H1 (cell line): ENCODE results near the gene APBA2.

Experiments
- EZH2 ChIP-seq: fragments of 200-600 bp; sonication (generic); IDR thresholded peaks from 2 replicates; pipeline ENCODE4 v1.7.1; 2012; ENCODE audit warnings: low read depth, mild to moderate bottlenecking, moderate library complexity, low read length, inconsistent platforms; ENCODE audit not compliant: severe bottlenecking
- GABPA ChIP-seq: IDR thresholded peaks from 2 replicates; pipeline ENCODE4 v1.6.1; 2011; ENCODE audit warnings: mild to moderate bottlenecking, low read length, moderate library complexity, borderline replicate concordance; ENCODE audit not compliant: insufficient read depth
- POLR2AphosphoS5 ChIP-seq: IDR thresholded peaks from 2 replicates; pipeline ENCODE4 v1.6.1; 2011; ENCODE audit warnings: low read depth, low read length
- SIN3A ChIP-seq, 2 experiments: IDR thresholded peaks in 1 of 2; conservative IDR thresholded peaks in 1 of 2; 2 replicates each; pipeline ENCODE4 v1.6.1; 2011 to 2012; ENCODE audit warnings: low read length in 2 of 2, improper control_type of control experiment in 1 of 2, low read depth in 1 of 2, mild to moderate bottlenecking in 1 of 2
- SP1 ChIP-seq: IDR thresholded peaks from 2 replicates; pipeline ENCODE4 v1.6.1; 2011; ENCODE audit warnings: low read depth, low read length
- TF ChIP-seq, protein P1 (sequence below), 3 experiments: IDR thresholded peaks; 1 replicate in 2 of 3; 2 replicates in 1 of 3; pipeline versions ENCODE4 v1.5.1 to v1.6.1; 2011; ENCODE audit warnings: low read length in 3 of 3, mild to moderate bottlenecking in 3 of 3, inconsistent platforms in 2 of 3, low read depth in 1 of 3, moderate library complexity in 1 of 3; ENCODE audit not compliant: insufficient read depth in 1 of 3; ENCODE audit errors: control extremely low read depth in 1 of 3
- TF ChIP-seq, protein P2 (sequence below): IDR thresholded peaks from 2 replicates; pipeline ENCODE4 v1.6.1; 2012; ENCODE audit warnings: low read length, inconsistent platforms

DNA sequence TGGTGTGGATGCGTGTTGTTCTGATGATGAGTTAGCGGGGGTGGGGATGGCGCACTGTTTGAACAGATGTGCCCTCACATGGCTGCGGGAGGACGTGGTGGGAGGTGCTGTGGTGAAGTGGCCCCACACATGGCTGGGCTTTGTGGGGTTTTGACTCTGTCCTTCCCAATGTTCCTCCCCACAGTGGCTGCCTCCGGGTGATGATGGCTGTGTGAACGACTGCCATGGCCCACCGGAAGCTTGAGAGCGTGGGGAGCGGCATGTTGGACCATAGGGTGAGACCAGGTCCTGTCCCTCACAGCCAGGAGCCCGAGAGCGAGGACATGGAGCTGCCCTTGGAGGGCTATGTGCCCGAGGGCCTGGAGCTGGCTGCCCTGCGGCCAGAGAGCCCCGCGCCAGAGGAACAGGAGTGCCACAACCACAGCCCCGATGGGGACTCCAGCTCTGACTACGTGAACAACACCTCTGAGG is 167.9 kb downstream of the APBA2 start:
- TF ChIP-seq, protein P1, sequence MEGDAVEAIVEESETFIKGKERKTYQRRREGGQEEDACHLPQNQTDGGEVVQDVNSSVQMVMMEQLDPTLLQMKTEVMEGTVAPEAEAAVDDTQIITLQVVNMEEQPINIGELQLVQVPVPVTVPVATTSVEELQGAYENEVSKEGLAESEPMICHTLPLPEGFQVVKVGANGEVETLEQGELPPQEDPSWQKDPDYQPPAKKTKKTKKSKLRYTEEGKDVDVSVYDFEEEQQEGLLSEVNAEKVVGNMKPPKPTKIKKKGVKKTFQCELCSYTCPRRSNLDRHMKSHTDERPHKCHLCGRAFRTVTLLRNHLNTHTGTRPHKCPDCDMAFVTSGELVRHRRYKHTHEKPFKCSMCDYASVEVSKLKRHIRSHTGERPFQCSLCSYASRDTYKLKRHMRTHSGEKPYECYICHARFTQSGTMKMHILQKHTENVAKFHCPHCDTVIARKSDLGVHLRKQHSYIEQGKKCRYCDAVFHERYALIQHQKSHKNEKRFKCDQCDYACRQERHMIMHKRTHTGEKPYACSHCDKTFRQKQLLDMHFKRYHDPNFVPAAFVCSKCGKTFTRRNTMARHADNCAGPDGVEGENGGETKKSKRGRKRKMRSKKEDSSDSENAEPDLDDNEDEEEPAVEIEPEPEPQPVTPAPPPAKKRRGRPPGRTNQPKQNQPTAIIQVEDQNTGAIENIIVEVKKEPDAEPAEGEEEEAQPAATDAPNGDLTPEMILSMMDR (IDR thresholded peaks at IDR 0.05; ENCODE audit: control extremely low read depth in 1 of 3, insufficient read depth in 1 of 3, low read depth in 1 of 3, low read length in 3 of 3), result no peak
- TF ChIP-seq SP1 (no peak), EZH2 (no peak), SIN3A (conservative IDR thresholded peaks at IDR 0.05 in 1 of 2, IDR thresholded peaks at IDR 0.05 in 1 of 2; ENCODE audit: low read depth in 1 of 2, low read length in 2 of 2) (no peak), GABPA (no peak), POLR2AphosphoS5 (no peak)
- TF ChIP-seq, protein P2, sequence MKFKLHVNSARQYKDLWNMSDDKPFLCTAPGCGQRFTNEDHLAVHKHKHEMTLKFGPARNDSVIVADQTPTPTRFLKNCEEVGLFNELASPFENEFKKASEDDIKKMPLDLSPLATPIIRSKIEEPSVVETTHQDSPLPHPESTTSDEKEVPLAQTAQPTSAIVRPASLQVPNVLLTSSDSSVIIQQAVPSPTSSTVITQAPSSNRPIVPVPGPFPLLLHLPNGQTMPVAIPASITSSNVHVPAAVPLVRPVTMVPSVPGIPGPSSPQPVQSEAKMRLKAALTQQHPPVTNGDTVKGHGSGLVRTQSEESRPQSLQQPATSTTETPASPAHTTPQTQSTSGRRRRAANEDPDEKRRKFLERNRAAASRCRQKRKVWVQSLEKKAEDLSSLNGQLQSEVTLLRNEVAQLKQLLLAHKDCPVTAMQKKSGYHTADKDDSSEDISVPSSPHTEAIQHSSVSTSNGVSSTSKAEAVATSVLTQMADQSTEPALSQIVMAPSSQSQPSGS, result no peak
